Prostate gland (tissue), 2 donors: ENCODE results near the gene GPR141.

ENCODE experiments used
- POLR2A ChIP-seq: fragments of 450-650 bp; IDR thresholded peaks from one replicate; pipeline ENCODE4 v1.6.1; 2016; ENCODE audit warnings: antibody characterized with exemption, mild to moderate bottlenecking
- TF ChIP-seq, protein P1 (sequence below), 4 experiments: fragments of 200-600 bp in 2 of 4; fragments of 450-650 bp in 2 of 4; sonication (generic) in 2 of 4; IDR thresholded peaks; 1 replicate in 3 of 4; 2 replicates in 1 of 4; pipeline ENCODE4 v1.5.1; 2016 to 2019; ENCODE audit warnings: antibody characterized with exemption in 4 of 4, mild to moderate bottlenecking in 2 of 4, moderate library complexity in 2 of 4

DNA sequence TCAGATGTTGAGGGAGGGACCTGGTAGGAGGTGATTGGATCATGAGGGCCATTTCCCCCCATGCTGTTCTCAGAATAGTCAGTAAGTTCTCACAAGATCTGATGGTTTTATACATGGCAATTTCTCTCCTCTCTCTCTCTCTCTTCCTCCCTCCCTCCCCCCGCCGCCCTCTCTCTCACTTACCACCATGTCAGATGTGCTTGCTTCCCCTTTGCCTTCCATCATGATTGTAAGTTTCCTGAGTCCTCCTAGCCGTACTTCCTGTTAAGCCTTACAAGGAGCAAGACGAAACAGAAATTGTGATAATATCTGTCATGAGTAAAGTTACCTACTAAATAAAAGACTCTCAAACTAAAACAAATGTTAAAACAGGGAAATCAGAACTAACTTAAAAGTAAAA is 19.9 kb upstream of the GPR141 start:
- no peak for TF ChIP-seq POLR2A
- TF ChIP-seq, protein P1, sequence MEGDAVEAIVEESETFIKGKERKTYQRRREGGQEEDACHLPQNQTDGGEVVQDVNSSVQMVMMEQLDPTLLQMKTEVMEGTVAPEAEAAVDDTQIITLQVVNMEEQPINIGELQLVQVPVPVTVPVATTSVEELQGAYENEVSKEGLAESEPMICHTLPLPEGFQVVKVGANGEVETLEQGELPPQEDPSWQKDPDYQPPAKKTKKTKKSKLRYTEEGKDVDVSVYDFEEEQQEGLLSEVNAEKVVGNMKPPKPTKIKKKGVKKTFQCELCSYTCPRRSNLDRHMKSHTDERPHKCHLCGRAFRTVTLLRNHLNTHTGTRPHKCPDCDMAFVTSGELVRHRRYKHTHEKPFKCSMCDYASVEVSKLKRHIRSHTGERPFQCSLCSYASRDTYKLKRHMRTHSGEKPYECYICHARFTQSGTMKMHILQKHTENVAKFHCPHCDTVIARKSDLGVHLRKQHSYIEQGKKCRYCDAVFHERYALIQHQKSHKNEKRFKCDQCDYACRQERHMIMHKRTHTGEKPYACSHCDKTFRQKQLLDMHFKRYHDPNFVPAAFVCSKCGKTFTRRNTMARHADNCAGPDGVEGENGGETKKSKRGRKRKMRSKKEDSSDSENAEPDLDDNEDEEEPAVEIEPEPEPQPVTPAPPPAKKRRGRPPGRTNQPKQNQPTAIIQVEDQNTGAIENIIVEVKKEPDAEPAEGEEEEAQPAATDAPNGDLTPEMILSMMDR (IDR thresholded peaks at IDR 0.05), result no peak
